DND-41 (cell line): ENCODE measurements around the gene JUN.

Source experiments
- CTCF ChIP-seq: IDR thresholded peaks from 2 replicates; pipeline ENCODE4 v1.5.1; 2012; ENCODE audit warnings: borderline replicate concordance, low read length, moderate library complexity, mild to moderate bottlenecking; ENCODE audit not compliant: poor library complexity, severe bottlenecking; ENCODE audit errors: extremely low read depth
- EZH2 ChIP-seq: IDR thresholded peaks from 3 replicates; pipeline ENCODE4 v1.6.1; 2012; ENCODE audit warnings: borderline replicate concordance, low read depth, mild to moderate bottlenecking, moderate library complexity, low read length, inconsistent platforms; ENCODE audit not compliant: severe bottlenecking

DNA sequence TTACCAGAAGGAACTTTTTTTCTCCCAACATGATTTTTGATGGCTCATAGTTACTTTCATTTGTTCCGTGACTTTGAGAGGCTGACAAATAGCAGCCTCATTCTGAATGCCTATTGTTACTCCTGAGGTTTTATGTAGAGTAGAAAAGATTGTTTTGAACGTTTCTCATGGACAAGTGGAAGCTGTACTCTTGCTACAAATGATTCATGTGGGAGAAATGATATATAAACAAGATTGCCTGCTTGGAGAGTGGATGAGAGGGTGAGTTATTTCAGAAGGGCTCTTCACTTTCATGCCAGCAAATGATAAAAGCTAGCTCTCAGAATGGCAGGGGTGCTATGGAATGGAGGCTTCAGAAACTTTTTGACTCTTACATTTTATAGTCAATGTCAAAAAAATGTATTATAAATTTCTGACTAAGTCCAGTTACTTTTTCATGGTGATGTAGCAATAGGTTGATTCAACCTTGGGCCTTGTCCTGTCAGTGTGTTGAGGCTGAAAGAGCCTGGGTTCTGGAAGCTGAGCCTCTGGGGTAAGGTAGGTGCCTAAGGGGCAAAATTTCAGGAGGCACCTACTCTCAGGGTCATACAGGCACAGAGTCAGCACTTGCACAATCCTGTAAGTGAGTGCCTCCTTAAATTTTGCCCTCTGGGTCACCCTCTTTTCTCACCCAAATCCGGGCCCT is 19.4 kb downstream of the JUN start:
- TF ChIP-seq EZH2 (no peak), CTCF (no peak)
